GM19397 (cell line): Measurements from ENCODE around the gene RAD51B.
"Not testable (repeated sequence)": the region's sequence is repeated elsewhere in the genome, so short reads cannot be mapped to it uniquely, and the experiment has no call there.

Experiments used
- ATAC-seq: cut with Tn5 transposase; IDR thresholded peaks from one replicate; pipeline ENCODE4 v1.9.1; 2021; ENCODE audit warnings: mild to moderate bottlenecking, moderate library complexity; ENCODE audit not compliant: unreplicated experiment

Gene RAD51B

DNA sequence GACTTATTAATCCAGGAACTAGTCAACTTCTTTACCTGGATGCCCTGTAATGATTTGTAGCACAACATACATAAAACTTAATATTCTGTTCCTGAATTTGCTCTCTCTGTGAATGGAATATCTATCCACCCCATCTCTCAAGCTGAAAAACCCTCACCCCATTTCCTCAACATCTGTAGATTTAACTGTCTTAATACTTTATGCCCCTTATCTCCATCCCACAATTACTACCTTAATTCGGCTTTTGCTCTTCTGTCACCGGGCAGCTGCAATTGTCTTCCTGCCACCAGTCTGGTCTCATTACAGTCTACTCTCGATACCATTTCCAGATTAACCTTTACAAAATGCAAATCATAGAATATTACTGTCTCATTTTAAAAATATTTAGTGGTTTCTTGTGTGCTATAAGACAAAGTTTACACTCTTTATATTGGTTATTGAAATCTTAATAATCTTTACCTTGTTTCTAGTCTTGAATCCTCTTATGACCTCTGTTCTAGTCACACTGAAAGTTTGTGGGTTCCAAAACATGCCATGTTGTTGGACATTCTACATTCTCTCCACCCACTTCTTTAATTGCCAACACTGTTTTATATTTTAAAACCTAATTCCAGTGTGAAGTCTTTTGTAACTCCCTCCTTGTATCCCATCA, 347.3 kb downstream of the RAD51B start:
- ATAC-seq, result no peak

DNA sequence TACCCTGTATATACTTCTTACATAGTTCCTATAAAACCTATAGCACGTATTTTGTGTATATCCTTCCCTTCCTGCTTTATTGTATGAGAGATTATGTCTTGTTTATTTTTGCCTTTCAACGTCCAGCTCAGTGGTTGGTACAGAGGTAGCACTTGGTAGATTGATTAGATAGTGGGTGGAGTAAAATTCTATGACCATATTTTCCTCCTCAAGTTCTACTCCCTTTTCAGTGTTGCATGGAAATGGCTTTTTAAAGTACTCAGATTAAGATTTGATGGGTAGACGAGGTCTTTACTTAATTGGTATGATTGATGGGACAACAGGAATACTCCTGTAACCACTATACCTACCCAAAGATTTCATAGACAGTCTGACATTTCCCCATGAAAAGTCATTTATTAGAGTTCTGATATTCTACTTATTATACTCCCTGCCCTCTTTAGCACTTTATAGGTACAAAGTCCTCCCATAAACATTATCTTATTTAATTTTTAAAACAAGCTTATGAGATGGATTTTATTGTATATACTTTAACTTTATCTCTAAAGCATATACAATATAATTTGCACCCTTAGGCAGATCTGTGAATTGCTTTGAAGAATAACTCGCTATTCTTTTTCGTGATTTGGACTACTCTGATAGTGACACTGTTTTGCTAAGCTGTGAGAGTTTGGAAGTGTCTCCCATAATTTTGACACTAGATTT, 348.0 kb downstream of the RAD51B start:
- no peak for ATAC-seq

DNA sequence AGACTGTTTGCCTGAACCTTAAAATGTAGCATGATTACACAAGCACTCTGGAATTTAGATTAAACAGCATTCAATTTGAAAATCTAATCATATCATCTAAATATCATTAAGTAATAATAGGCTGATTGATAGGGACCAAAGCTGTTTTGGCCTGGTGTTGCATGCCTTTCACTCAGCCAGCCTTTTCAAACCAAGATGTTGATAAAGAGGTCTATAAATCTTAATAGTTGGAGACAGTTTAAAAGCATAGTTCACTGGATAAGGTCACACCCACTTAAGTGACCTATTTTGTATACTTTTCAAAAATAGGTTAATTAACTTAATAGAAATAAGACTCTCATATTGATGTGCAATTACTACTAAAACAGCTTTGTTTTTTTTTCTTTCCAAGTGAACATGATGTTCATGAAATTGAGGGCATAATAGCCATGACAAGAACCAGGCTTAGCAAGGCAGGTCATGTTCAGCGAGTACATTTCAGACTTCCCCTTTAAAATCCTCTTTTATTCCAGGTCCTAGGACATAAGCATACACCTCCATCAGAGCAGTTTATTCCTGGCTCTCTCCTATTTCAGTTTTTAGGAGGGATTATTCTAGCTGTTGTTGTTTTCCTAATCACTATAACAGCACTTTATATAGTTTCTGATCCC, 349.0 kb downstream of the RAD51B start:
- no peak for ATAC-seq

DNA sequence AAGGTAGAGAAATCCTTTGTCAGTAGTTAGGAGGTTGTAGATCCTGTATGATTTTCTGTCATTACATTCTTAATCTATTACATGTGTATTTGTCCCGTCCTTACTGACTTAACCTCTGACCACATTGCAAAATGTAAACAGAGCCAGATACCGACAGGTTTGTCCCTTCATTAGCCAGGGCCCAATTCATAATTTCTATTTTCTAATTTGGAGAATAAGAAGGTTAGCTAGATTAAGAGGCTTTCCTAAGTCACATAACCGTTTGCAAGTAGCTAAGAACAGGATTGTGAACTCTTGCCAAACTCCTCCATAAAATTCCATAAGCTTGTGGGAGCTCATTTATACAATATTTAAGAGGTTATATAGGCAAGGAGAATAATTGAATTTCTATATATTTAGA, 352.6 kb downstream of the RAD51B start:
- ATAC-seq, result no peak

DNA sequence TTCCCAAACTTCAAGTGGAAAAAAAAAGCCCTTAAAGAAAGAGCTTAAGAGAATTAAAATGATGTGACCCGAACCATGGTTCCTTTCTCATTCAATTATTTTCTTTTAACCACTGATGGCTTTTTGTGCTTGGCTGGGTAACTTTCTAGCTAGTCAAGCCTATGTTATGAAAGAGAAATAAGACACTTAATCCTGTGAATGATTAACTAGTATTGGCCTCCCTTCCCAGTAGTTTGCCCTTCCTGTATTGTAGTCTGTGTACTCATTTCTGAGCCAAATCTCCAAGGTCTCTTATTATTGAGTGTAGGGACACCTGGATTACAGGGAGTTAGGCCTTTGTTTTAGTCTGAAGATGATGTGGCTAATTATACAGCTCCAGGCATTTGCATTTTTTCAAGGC, 353.0 kb downstream of the RAD51B start:
- peak; percentile 68 for ATAC-seq

DNA sequence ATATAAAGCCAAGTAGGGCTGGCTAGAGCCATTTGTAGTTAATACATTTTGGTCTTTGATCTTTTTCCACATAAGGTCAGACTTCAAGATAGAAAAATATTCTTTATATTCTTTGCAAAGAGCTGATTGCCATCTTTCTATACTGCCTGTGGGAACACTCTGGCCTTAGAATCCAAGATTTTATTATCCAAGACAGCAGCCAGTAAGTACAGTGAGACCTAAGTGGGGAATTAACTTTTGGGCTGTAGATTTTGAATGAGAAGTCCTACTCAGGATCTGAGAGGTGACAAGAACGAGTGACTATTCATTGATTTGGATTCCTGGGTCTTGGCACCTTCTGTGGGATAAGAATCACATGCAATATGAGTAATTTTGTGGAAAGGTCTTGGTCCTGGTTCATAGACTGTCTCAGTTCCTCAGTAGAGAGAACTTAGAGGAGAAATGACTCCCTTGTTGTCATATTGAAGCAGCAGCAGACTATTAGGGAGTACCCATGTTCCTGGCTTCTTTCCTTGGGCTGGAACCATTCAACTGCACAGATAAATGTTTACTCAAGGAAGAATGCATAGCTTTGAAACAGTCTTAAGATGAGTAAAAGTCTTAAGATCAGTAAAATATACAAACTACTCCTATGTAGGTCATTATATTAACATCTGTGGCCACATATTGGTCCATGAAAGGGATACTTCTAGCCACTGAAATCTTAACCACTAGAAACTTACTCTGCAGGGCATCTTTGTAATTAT, 353.8 kb downstream of the RAD51B start:
- no peak for ATAC-seq

DNA sequence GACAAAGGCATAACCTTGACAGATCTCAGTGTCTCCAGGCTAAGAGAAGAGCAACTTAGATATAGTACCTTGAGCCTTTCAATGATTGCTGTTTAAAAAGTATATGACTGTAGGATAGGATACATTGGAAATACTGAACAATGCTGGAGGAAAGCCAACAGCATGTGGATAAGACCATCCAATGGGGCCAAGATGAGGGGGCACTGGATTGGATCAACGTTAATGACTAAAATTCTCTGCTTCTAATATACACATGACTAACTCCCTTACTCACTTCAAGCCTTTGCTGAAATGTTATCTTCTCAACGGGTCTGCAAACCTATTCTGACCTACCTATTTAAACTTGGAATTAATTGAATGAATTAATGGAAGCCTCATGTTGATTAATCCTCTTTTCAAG, 354.9 kb downstream of the RAD51B start:
- ATAC-seq, result no peak

DNA sequence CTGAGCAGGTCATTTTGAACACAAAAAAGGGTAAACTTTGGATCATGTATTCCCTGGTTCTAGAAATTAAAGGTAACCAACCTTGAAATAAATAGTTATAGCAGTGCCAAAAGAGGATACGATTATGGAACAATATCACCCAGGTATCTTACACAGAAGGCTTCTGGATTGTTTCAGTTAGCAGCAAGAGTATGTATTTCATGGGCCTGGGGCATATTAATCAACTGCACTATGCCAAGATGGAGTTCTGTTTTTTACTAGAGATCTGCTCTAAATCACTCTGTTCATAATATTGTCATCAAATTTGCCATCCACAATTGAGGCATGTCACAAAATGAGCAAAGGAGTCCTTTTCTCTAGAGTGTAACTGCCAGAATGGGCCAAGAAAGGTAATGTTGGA, 357.1 kb downstream of the RAD51B start:
- ATAC-seq, result no peak

DNA sequence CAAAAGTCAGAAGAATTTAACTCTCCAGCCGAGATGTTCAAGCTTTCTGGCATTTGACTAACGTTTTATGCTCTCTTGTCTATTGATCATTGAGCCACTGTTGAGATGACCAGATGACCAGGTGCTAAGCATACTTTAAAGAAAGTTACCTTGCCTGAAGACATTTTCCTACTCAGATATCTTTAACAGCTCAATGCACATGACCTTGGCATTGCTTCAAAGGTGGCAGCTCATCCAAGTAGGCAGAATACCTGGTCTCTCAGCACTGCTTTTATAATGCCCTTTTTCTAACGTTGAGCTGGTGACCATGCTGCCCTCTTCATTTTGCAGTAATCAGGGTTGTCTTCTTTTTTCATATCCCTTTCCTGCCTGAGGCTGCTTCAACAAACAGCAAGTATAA, 358.1 kb downstream of the RAD51B start:
- no peak for ATAC-seq

DNA sequence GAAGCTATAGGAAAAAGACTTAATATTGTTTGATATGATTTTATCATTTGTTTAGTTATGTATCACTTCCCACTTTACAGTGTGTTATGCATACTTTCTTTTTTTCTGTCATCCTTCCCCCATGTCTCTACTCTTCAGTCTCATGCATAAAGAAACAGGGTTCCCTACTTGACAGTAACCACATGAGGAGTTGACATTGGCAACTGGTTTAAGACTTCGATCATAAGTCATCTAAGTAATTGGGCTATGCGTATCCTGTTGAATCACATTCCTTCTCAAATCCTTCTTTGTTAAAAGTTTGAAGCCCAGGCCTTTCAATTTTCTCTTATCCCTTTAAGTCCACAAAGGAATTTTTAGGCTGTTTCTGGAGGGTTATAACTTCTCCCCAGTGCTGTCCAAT, 358.7 kb downstream of the RAD51B start:
- no peak for ATAC-seq

DNA sequence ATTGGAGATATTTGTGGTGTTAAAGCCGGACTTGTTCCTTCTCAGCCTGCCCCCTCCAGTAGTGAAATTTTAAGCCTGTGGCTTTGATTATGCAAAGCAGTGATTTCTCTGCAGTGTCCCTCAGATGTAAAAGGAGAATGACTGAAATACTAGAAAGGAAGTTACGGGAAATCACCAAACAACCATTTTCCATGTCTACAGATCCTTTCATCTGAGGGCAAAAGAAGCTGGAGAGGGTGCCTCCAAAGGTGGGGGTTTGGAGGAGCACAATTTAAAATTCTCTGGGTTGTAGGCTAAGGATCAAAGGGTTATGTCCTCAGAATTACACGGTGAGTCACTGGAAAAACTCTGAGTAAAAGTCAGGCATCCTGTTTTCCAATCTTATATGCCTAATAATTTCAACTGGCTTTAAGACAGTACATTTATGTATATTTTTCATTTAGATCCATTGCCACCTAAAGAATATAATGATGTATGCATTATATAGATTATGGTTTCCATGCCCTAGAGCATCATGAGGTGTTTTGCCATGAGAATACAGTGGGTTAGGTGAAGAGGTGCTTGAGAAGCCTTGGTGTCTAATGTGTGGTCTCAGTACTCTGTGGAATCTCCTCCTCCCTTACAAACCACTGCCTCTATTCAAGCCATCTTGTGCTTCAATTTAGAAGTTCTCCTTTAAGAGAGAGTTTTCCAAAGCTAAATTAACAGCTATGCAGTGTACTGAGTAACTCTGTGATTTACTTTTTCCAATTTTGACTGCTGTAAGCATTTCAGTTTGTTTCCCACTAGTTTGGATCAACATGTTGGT, 362.1 kb downstream of the RAD51B start:
- no peak for ATAC-seq

DNA sequence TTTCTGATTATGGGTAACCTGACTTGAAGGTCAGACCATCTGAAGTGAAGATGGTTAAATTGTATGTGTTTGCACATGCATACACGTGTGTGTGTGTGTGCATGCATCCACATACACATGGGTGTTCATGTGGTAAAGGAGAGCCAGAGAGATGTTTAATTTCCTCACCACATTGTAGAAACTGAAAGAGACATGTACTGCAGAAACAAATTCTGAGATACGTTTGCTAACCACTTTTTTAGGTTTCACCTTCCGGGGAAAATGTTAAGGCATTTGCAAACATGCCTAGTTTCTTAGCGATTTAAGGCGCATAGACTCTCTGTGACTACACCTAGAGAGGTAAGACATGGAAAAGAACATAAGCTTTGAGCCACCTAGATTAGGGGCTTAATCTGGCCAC, 362.9 kb downstream of the RAD51B start:
- ATAC-seq, result peak; percentile 65

DNA sequence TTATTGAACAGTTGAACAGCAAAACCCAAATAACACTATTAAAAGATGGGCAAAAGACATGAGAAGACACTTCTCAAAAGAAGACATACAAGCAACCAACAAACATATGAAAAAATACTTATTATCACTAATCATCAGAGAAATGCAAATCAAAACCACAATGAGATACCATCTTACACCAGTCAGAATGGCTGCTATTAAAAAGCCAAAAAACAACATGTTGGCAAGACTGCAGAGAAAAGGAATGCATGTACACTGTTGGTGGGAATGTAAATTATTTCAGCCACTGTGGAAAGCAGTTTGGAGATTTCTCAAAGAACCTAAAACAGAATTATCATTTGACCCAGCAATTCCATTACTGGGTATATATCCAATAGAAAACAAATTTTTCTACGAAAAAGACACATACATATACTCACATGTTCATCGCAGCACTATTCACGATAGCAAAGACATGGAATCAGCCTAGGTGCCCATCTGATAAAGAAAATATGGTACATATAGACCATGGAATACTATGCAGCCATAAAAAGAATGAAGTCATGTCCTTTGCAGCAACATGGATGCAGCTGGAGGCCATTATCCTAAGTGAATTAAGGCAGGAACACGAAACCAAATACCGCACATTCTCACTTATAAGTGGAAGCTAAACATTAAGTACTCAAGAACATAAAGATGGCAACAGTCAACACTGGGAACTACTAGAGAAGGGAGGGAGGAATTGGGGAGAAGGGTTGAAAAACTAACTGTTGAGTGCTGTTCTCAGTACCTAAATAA, 367.1 kb downstream of the RAD51B start:
- ATAC-seq, result not testable (repeated sequence)

DNA sequence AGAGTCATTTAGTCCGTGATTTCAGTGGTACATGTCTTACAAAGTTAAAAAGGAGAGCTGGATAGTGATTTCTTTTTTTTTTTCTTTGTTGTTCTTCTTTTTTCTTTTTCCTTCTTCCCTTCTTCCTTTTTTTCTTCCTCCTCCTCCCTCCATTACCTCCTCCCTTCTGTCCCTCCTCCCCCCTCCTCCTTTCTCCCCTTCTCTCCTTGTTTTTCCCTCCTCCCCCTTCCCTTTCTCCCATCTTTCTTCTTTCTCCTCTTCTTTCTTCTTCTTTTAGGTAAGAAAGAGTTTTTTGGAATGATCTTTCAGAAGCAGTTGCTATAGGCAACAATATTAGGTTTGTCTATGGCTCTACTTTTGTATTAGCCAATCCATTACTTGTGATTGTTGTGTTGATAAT, 368.6 kb downstream of the RAD51B start:
- ATAC-seq, result no peak

DNA sequence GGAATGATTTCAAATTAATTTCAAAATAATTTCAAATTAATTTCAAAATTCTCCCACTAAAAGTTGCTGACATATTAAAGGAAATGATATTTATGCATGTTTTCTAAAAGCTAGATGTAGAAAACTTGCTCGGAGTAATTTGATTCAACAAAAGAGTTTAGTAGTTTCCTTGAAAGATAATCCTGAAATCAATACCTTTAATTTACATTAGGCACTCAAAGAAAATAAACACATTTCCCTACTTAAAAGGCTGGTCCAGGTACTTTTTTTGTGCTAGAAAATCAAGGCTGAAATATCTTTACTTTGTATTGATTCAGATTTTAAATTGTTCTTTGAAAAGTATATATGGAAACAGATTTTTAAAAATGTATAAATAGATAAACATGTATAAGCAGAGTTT, 370.5 kb downstream of the RAD51B start:
- ATAC-seq, result no peak

DNA sequence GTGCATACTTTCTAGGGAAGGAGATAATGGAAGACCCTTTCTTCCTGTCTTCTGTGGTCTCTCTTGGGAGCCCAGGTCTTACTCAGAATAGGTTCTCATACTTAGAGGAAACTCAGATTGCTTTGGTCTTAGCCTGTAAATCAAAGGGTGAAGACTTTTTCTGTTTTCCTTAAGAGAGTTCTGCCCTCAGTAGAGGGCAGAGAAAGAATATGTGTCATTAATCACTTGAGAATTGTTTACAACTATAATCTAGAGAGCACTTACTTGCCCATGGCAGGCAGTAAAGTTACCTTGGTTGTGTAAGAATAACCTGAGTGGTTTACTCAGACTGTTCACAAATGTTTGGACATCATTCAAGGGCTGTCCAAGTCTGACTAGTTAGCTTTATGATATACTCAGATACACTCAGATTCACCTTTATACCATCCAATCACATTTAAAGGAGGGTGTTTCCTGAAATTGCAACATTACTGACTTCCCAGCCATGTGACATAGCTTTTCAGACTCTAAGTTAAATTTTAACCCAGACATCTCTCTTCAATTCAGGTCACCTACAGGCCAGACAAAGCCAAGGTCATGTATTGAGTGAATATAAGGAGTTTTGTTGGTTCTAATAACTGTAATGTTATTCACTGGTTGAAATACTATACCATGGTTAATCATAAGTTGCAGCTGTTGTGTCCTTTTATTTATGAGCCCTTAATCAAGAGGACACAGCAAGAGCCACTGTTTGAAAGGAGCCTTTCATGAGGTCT, 372.2 kb downstream of the RAD51B start:
- no peak for ATAC-seq

DNA sequence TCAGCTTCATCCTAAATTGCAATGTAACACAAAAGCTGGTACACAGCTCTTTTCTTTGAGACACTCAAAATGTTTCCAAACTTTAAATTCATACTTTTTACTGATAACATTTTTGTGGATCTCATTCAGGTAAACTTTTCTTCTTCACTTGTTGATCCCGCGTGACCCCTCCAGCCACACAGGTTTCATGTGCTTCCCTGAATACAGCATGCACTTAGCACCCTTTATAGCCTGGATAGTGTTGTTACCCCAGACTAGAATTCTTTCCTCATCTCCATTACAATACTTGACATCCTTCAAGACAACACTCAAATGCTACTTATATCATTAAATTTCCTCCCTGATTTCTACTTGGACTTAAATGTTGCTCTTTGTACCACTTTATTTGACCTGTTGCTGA, 373.4 kb downstream of the RAD51B start:
- ATAC-seq, result no peak

DNA sequence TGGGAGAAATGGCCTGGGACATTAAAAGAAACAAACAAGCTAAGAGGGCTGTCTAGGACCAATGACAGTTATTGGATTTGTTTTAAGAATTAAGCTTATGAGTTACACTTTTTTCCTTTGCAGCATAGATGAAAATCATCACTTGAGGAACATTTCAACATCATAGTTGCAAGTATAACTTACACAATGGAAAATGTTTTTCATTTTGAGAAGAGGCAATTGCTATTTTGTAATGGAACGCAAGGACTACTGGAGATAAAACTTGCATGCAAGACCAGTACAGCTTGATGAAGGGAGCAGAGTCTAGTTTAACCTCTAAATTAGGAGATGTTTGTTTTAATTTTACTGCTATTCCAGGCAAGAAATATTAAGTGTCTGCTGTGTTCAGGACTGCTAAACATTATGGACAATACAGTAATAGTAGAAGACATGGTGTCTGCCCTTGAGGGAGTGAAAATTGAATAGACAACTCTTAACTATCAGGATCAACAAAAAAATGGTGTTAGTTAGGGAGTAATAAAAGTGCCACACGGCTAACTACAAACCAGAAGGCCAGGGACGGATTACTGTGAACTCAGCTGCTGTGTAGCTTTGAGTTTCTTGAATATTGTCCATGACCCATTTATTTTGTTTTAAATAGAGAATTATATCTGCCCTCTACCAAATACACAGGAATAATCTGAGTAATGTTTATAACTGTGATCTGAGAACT, 374.5 kb downstream of the RAD51B start:
- ATAC-seq, result no peak

DNA sequence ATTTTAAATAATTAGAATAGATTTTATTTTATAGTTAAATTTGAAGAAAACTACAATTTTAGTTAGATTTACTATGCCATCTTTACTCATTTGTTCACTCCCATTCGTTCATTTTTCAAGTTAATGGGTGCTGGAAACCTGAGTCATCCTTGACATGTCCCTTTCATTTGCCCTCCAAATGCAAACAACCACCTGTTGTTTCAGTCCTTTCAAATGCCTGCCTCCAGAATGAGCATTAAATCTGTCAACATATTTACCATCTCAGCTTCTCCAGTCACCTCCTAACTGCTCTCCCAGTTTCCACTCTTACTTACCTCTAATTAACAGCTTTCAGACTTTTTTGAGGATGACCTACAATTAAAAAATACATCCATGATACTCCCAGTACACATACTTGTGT, 375.5 kb downstream of the RAD51B start:
- no peak for ATAC-seq
